ENCODE data around the gene SORCS1.

The SORCS1 gene

GRCh38 chr10:106557951-106558733 lies 606.4 kb downstream of the SORCS1 start:
- H3K36me3 ChIP-seq (ENCODE audit: insufficient read depth, low read length) = no peaks in the 10 kb centered on the region
- H3K4me3 ChIP-seq (ENCODE audit: low read length) = no peak overlapping the region
- no peaks in the 10 kb centered on the region for H3K9me3 ChIP-seq (ENCODE audit: insufficient read depth, low read depth, low read length)
- no peak overlapping the region for H3K9ac ChIP-seq (ENCODE audit: low read depth, low read length)
- 96% methylated on average over 6 of the region's 7 CpGs for WGBS
- no peaks in the 10 kb centered on the region for H3K27me3 ChIP-seq (ENCODE audit: insufficient read depth, low read length)
- H3K27ac ChIP-seq (ENCODE audit: low read depth, low read length) = no peak overlapping the region
- H3K4me1 ChIP-seq (ENCODE audit: insufficient read depth, low read length) = peaks cover 12% of the 10 kb centered on the region; the same call in 1 of the 2 replicates

- Histone ChIP-seq H3K36me3 (ENCODE audit: insufficient read depth, low read length) (no peaks in the 10 kb centered on the region), H3K9ac (ENCODE audit: low read depth, low read length) (no peak overlapping the region), H3K27ac (ENCODE audit: low read depth, low read length) (no peak overlapping the region), H3K4me3 (ENCODE audit: low read length) (no peak overlapping the region), H3K4me1 (ENCODE audit: insufficient read depth, low read length) (peaks cover 9% of the 10 kb centered on the region; the same call in 1 of the 2 replicates), H3K9me3 (ENCODE audit: insufficient read depth, low read depth, low read length) (no peaks in the 10 kb centered on the region), H3K27me3 (ENCODE audit: insufficient read depth, low read length) (no peaks in the 10 kb centered on the region)
These were observed 607.5 kb downstream of the SORCS1 start for GRCh38 chr10:106557053-106557452.

GRCh38 chr10:106555599-106555998 lies 608.9 kb downstream of the SORCS1 start:
- H3K4me1 ChIP-seq (ENCODE audit: insufficient read depth, low read length) = 0 out of 2 replicates have a peak, but pooled peaks cover 3% of the 10 kb centered on the region
- no peaks in the 10 kb centered on the region for H3K9me3 ChIP-seq (ENCODE audit: insufficient read depth, low read depth, low read length)
- H3K27ac ChIP-seq (ENCODE audit: low read depth, low read length) = no peak overlapping the region
- no peak overlapping the region for H3K4me3 ChIP-seq (ENCODE audit: low read length)
- H3K27me3 ChIP-seq (ENCODE audit: insufficient read depth, low read length) = no peaks in the 10 kb centered on the region
- no peaks in the 10 kb centered on the region for H3K36me3 ChIP-seq (ENCODE audit: insufficient read depth, low read length)
- no peak overlapping the region for H3K9ac ChIP-seq (ENCODE audit: low read depth, low read length)
- 91% methylated on average over 2 of the region's 2 CpGs for WGBS

- no peak overlapping the region for H3K27ac ChIP-seq (ENCODE audit: low read depth, low read length)
- no peak overlapping the region for H3K9ac ChIP-seq (ENCODE audit: low read depth, low read length)
- no peaks in the 10 kb centered on the region for H3K27me3 ChIP-seq (ENCODE audit: insufficient read depth, low read length)
- H3K4me1 ChIP-seq (ENCODE audit: insufficient read depth, low read length) = no peaks in the 10 kb centered on the region
- H3K9me3 ChIP-seq (ENCODE audit: insufficient read depth, low read depth, low read length) = no peaks in the 10 kb centered on the region
- no peak overlapping the region for H3K4me3 ChIP-seq (ENCODE audit: low read length)
- WGBS = 95% methylated on average over 4 of the region's 4 CpGs
- H3K36me3 ChIP-seq (ENCODE audit: insufficient read depth, low read length) = no peaks in the 10 kb centered on the region
These were observed 612.9 kb downstream of the SORCS1 start for GRCh38 chr10:106551501-106552062.

- no peaks in the 10 kb centered on the region for H3K4me1 ChIP-seq (ENCODE audit: insufficient read depth, low read length)
- H3K9ac ChIP-seq (ENCODE audit: low read depth, low read length) = no peak overlapping the region
- WGBS = 93% methylated on average over 6 of the region's 6 CpGs
- H3K9me3 ChIP-seq (ENCODE audit: insufficient read depth, low read depth, low read length) = no peaks in the 10 kb centered on the region
- H3K36me3 ChIP-seq (ENCODE audit: insufficient read depth, low read length) = no peaks in the 10 kb centered on the region
- no peak overlapping the region for H3K27ac ChIP-seq (ENCODE audit: low read depth, low read length)
- H3K27me3 ChIP-seq (ENCODE audit: insufficient read depth, low read length) = no peaks in the 10 kb centered on the region
- no peak overlapping the region for H3K4me3 ChIP-seq (ENCODE audit: low read length)
These were observed 615.7 kb downstream of the SORCS1 start for GRCh38 chr10:106548832-106549231.

- H3K4me1 ChIP-seq (ENCODE audit: insufficient read depth, low read length) = no peaks in the 10 kb centered on the region
- H3K4me3 ChIP-seq (ENCODE audit: low read length) = no peak overlapping the region
- no peaks in the 10 kb centered on the region for H3K36me3 ChIP-seq (ENCODE audit: insufficient read depth, low read length)
- no peak overlapping the region for H3K9ac ChIP-seq (ENCODE audit: low read depth, low read length)
- no peak overlapping the region for H3K27ac ChIP-seq (ENCODE audit: low read depth, low read length)
- 94% methylated on average over 7 of the region's 7 CpGs for WGBS
- H3K9me3 ChIP-seq (ENCODE audit: insufficient read depth, low read depth, low read length) = no peaks in the 10 kb centered on the region
- no peaks in the 10 kb centered on the region for H3K27me3 ChIP-seq (ENCODE audit: insufficient read depth, low read length)
These were observed 617.4 kb downstream of the SORCS1 start for GRCh38 chr10:106547047-106547635.

GRCh38 chr10:106542461-106542860 lies 622.0 kb downstream of the SORCS1 start:
- H3K27me3 ChIP-seq (ENCODE audit: insufficient read depth, low read length) = peaks cover 34% of the 10 kb centered on the region
- no peak overlapping the region for H3K27ac ChIP-seq (ENCODE audit: low read depth, low read length)
- no peak overlapping the region for H3K9ac ChIP-seq (ENCODE audit: low read depth, low read length)
- WGBS = 94% methylated on average over 3 of the region's 3 CpGs
- no peaks in the 10 kb centered on the region for H3K9me3 ChIP-seq (ENCODE audit: insufficient read depth, low read depth, low read length)
- no peaks in the 10 kb centered on the region for H3K4me1 ChIP-seq (ENCODE audit: insufficient read depth, low read length)
- no peaks in the 10 kb centered on the region for H3K36me3 ChIP-seq (ENCODE audit: insufficient read depth, low read length)
- no peak overlapping the region for H3K4me3 ChIP-seq (ENCODE audit: low read length)

GRCh38 chr10:106540645-106541044 lies 623.9 kb downstream of the SORCS1 start:
- Histone ChIP-seq H3K36me3 (ENCODE audit: insufficient read depth, low read length) (no peaks in the 10 kb centered on the region), H3K9ac (ENCODE audit: low read depth, low read length) (no peak overlapping the region), H3K27ac (ENCODE audit: low read depth, low read length) (no peak overlapping the region), H3K9me3 (ENCODE audit: insufficient read depth, low read depth, low read length) (peaks cover 5% of the 10 kb centered on the region; the same call in 1 of the 2 replicates), H3K4me1 (ENCODE audit: insufficient read depth, low read length) (no peaks in the 10 kb centered on the region), H3K27me3 (ENCODE audit: insufficient read depth, low read length) (peaks cover 53% of the 10 kb centered on the region), H3K4me3 (ENCODE audit: low read length) (no peak overlapping the region)

GRCh38 chr10:106537866-106538265 lies 626.6 kb downstream of the SORCS1 start:
- Histone ChIP-seq H3K9me3 (ENCODE audit: insufficient read depth, low read depth, low read length) (peaks cover 19% of the 10 kb centered on the region; the same call in 1 of the 2 replicates), H3K27me3 (ENCODE audit: insufficient read depth, low read length) (peaks cover 80% of the 10 kb centered on the region), H3K4me3 (ENCODE audit: low read length) (no peak overlapping the region), H3K36me3 (ENCODE audit: insufficient read depth, low read length) (no peaks in the 10 kb centered on the region), H3K27ac (ENCODE audit: low read depth, low read length) (no peak overlapping the region), H3K4me1 (ENCODE audit: insufficient read depth, low read length) (no peaks in the 10 kb centered on the region), H3K9ac (ENCODE audit: low read depth, low read length) (no peak overlapping the region)
- 90% methylated on average over 5 of the region's 5 CpGs for WGBS

GRCh38 chr10:106535304-106535953 lies 629.1 kb downstream of the SORCS1 start:
- no peak overlapping the region for H3K4me3 ChIP-seq (ENCODE audit: low read length)
- no peaks in the 10 kb centered on the region for H3K4me1 ChIP-seq (ENCODE audit: insufficient read depth, low read length)
- H3K9ac ChIP-seq (ENCODE audit: low read depth, low read length) = no peak overlapping the region
- H3K27ac ChIP-seq (ENCODE audit: low read depth, low read length) = no peak overlapping the region
- no peaks in the 10 kb centered on the region for H3K36me3 ChIP-seq (ENCODE audit: insufficient read depth, low read length)
- peaks cover 19% of the 10 kb centered on the region; the same call in 1 of the 2 replicates for H3K9me3 ChIP-seq (ENCODE audit: insufficient read depth, low read depth, low read length)
- 43% methylated on average over 5 of the region's 5 CpGs for WGBS
- H3K27me3 ChIP-seq (ENCODE audit: insufficient read depth, low read length) = peaks cover 99% of the 10 kb centered on the region

GRCh38 chr10:106534441-106534840 lies 630.1 kb downstream of the SORCS1 start:
- Histone ChIP-seq H3K27ac (ENCODE audit: low read depth, low read length) (no peak overlapping the region), H3K4me3 (ENCODE audit: low read length) (no peak overlapping the region), H3K4me1 (ENCODE audit: insufficient read depth, low read length) (no peaks in the 10 kb centered on the region), H3K9me3 (ENCODE audit: insufficient read depth, low read depth, low read length) (peaks cover 19% of the 10 kb centered on the region; the same call in 1 of the 2 replicates), H3K27me3 (ENCODE audit: insufficient read depth, low read length) (peaks cover 96% of the 10 kb centered on the region), H3K36me3 (ENCODE audit: insufficient read depth, low read length) (no peaks in the 10 kb centered on the region), H3K9ac (ENCODE audit: low read depth, low read length) (no peak overlapping the region)
- 96% methylated on average over 1 of the region's 2 CpGs for WGBS
